IMR-90 (cell line): Measurements from ENCODE around the gene PAFAH1B2. TPM values are rescaled to one million over a fixed set of nuclear protein-coding genes. Genes with fewer than 3 reads are reported as not detected.

Experiments
- ATAC-seq: fragments of 200-7000 bp; cut with Tn5 transposase; 2 replicates; pipeline ENCODE4 v1.9.1; 2020; ENCODE audit warnings: low read depth, mild to moderate bottlenecking, moderate library complexity
- BruUV-seq: library from RNA; stranded (reverse); fragments of 400-500 nt; replicated peaks from 2 replicates; lab custom pipeline; 2021; lab: Mats Ljungman, UMichigan
- CTCF ChIA-PET: fragments of 300-600 bp; formaldehyde crosslinking; extraction: SDS; loops from one replicate; lab custom pipeline; 2021; ENCODE audit warnings: antibody characterized with exemption; lab: Yijun Ruan, JAX
- POLR2A ChIA-PET: fragments of 300-600 bp; sonication (Branson Sonifier 250); formaldehyde crosslinking; loops from one replicate; lab custom pipeline; 2022; ENCODE audit warnings: antibody characterized with exemption; ENCODE audit not compliant: unreplicated experiment; lab: Charles Lee
- DNase-seq: peaks from one replicate; pipeline ENCODE4 v3.0.0; 2013
- H2AFZ ChIP-seq: replicated peaks from 2 replicates; pipeline ENCODE3; 2013; ENCODE audit warnings: low read length, mild to moderate bottlenecking; ENCODE audit not compliant: poor library complexity
- H2AK5ac ChIP-seq: 2 replicates; pipeline ENCODE4 v1.6.1; 2013; ENCODE audit warnings: low read depth, low read length, inconsistent platforms
- H2AK9ac ChIP-seq: replicated peaks from 2 replicates; pipeline ENCODE3; 2013; ENCODE audit warnings: mild to moderate bottlenecking, low read depth, low read length, moderate library complexity; ENCODE audit not compliant: poor library complexity
- H2BK120ac ChIP-seq: 2 replicates; pipeline ENCODE4 v1.6.1; 2013; ENCODE audit warnings: low read depth, low read length, inconsistent platforms
- H2BK15ac ChIP-seq: 3 replicates; pipeline ENCODE4 v1.6.1; 2013; ENCODE audit warnings: low read depth, low read length, inconsistent platforms
- H2BK20ac ChIP-seq: 2 replicates; pipeline ENCODE4 v1.6.1; 2013; ENCODE audit warnings: low read depth, mild to moderate bottlenecking, inconsistent platforms, low read length, moderate library complexity
- H2BK5ac ChIP-seq: 2 replicates; pipeline ENCODE4 v1.6.1; 2013; ENCODE audit warnings: mild to moderate bottlenecking, low read depth, low read length, inconsistent platforms; ENCODE audit not compliant: poor library complexity, severe bottlenecking
- H3K14ac ChIP-seq: replicated peaks from 2 replicates; pipeline ENCODE4 v1.6.1; 2013; ENCODE audit warnings: low read depth, low read length, inconsistent platforms
- H3K18ac ChIP-seq: 2 replicates; pipeline ENCODE4 v1.6.1; 2013; ENCODE audit warnings: low read depth, low read length, control low read depth
- H3K23ac ChIP-seq: 2 replicates; pipeline ENCODE4 v1.6.1; 2013; ENCODE audit warnings: low read depth, low read length, inconsistent platforms
- H3K27ac ChIP-seq: 2 replicates; pipeline ENCODE4 v1.5.1; 2013; ENCODE audit warnings: mild to moderate bottlenecking, control low read depth, low read length; ENCODE audit not compliant: insufficient read depth
- H3K27me3 ChIP-seq: 2 replicates; pipeline ENCODE4 v1.6.1; 2013; ENCODE audit warnings: low read length; ENCODE audit not compliant: control insufficient read depth, insufficient read depth
- H3K36me3 ChIP-seq: 2 replicates; pipeline ENCODE4 v1.6.1; 2013; ENCODE audit warnings: low read length, mixed read lengths; ENCODE audit not compliant: control insufficient read depth, insufficient read depth
- H3K4ac ChIP-seq: 2 replicates; pipeline ENCODE4 v1.6.1; 2013; ENCODE audit warnings: low read depth, low read length, inconsistent platforms
- H3K4me1 ChIP-seq: 2 replicates; pipeline ENCODE4 v1.6.1; 2013; ENCODE audit warnings: low read length, mixed read lengths; ENCODE audit not compliant: control insufficient read depth, insufficient read depth
- H3K4me2 ChIP-seq: 2 replicates; pipeline ENCODE4 v1.6.1; 2013; ENCODE audit warnings: low read depth, mild to moderate bottlenecking, control low read depth, low read length, moderate library complexity
- H3K4me3 ChIP-seq: 2 replicates; pipeline ENCODE4 v1.5.1; 2013; ENCODE audit warnings: low read depth, mild to moderate bottlenecking, control low read depth, low read length, moderate library complexity; ENCODE audit not compliant: insufficient read depth
- H3K56ac ChIP-seq: 2 replicates; pipeline ENCODE4 v1.6.1; 2013; ENCODE audit warnings: low read length, inconsistent platforms; ENCODE audit not compliant: insufficient read depth; ENCODE audit errors: extremely low read depth
- H3K79me1 ChIP-seq, 2 experiments: 2 replicates each; pipeline ENCODE4 v1.6.1; 2013; ENCODE audit warnings: low read length in 2 of 2, inconsistent platforms in 1 of 2, low read depth in 1 of 2
- H3K9ac ChIP-seq: 2 replicates; pipeline ENCODE4 v1.6.1; 2013; ENCODE audit warnings: low read depth, low read length, control low read depth
- H3K9me1 ChIP-seq: 2 replicates; pipeline ENCODE4 v1.6.1; 2013; ENCODE audit warnings: low read length, inconsistent platforms; ENCODE audit not compliant: insufficient read depth
- H3K9me3 ChIP-seq: 2 replicates; pipeline ENCODE4 v1.6.1; 2013; ENCODE audit warnings: low read length; ENCODE audit not compliant: control insufficient read depth, insufficient read depth
- H4K20me1 ChIP-seq: 2 replicates; pipeline ENCODE4 v1.6.1; 2013; ENCODE audit warnings: low read length, inconsistent platforms; ENCODE audit not compliant: insufficient read depth
- H4K5ac ChIP-seq: 2 replicates; pipeline ENCODE4 v1.6.1; 2013; ENCODE audit warnings: mild to moderate bottlenecking, low read depth, low read length, control low read depth
- H4K8ac ChIP-seq, 2 experiments: 2 replicates each; pipeline ENCODE4 v1.6.1; 2013; ENCODE audit warnings: low read depth in 2 of 2, low read length in 2 of 2, control low read depth in 1 of 2, inconsistent platforms in 1 of 2
- H4K91ac ChIP-seq: 2 replicates; pipeline ENCODE4 v1.6.1; 2013; ENCODE audit warnings: low read depth, low read length, inconsistent platforms; ENCODE audit not compliant: insufficient read depth
- CTCF ChIP-seq: conservative IDR thresholded peaks from 2 replicates; pipeline ENCODE4 v1.5.1; 2012; ENCODE audit warnings: mild to moderate bottlenecking, low read depth, low read length, improper control_type of control experiment
- MAFK ChIP-seq: IDR thresholded peaks from 2 replicates; pipeline ENCODE4 v1.6.1; 2012; ENCODE audit warnings: low read depth, low read length, improper control_type of control experiment
- RCOR1 ChIP-seq: IDR thresholded peaks from 2 replicates; pipeline ENCODE4 v1.6.1; 2012; ENCODE audit warnings: mild to moderate bottlenecking, low read length, improper control_type of control experiment; ENCODE audit not compliant: insufficient replicate concordance
- SMC3 ChIP-seq: fragments of 150-350 bp; IDR thresholded peaks from 2 replicates; pipeline ENCODE4 v1.6.1; 2016; ENCODE audit warnings: low read depth, mild to moderate bottlenecking, antibody characterized with exemption, low read length, moderate library complexity
- WGBS, 2 experiments: methylation state at CpG; one replicate each; pipeline versions ENCODE4 v1.1.5 to v1.1.7; 2013; ENCODE audit warnings: missing lambda C conversion rate in 2 of 2; ENCODE audit not compliant: insufficient read length in 1 of 2; ENCODE audit errors: extremely low coverage in 2 of 2; 5-methylcytosine and 5-hydroxymethylcytosine counted together
- dilution Hi-C: fragments of 300-500 bp; cut with HindIII; formaldehyde crosslinking; loops from one replicate; pipeline ENCODE4 v1.14.3; 2018; ENCODE audit warnings: low sequenced_read_pairs; ENCODE audit not compliant: unreplicated experiment
- in situ Hi-C: fragments of 300-500 bp; cut with MboI; formaldehyde crosslinking; loops from 3 replicates; pipeline ENCODE4 v1.14.3; 2019; ENCODE audit warnings: low sequenced_read_pairs, inconsistent platforms, mixed read lengths
- intact Hi-C: fragments of 100-400 bp; cut with micrococcal nuclease; formaldehyde crosslinking; loops from 2 replicates; pipeline ENCODE4 v1.10.0; 2022
- polyA plus RNA-seq, 3 experiments: library from polyadenylated mRNA; depleted of rRNA; stranded (reverse); fragments of >200 nt; gene quantifications; 2 replicates each; pipeline ENCODE4 v1.2.3, GENCODE V29; 2012; ENCODE audit warnings: low replicate concordance in 1 of 3
- total RNA-seq: library from RNA; depleted of rRNA; stranded (reverse); fragments of >200 nt; gene quantifications from 2 replicates; pipeline ENCODE4 v1.2.3, GENCODE V29; 2012

PAFAH1B2 gene
- total and polyA plus RNA-seq, 2 of the 4 experiments (the other 2 are of a cell fraction): 29.8 to 280 TPM

GRCh38 chr11:117143390-117143789 is 697 bp upstream of the PAFAH1B2 start:
- peak overlapping the region; percentile 80; the same call in 1 of the 2 replicates for H3K23ac ChIP-seq
- peak overlapping the region; percentile 96; the same call in 1 of the 3 replicates for H2BK15ac ChIP-seq
- H4K91ac ChIP-seq: no peak overlapping the region; the same call in 1 of the 2 replicates
- H3K9me1 ChIP-seq: peaks cover 4% of the 10 kb centered on the region
- no peak overlapping the region for H4K5ac ChIP-seq
- no peak overlapping the region; the same call in 1 of the 2 replicates for H3K56ac ChIP-seq
- H3K4me3 ChIP-seq: peak overlapping the region; percentile 73
- peaks cover 39% of the 10 kb centered on the region for H4K20me1 ChIP-seq
- H2BK20ac ChIP-seq: no peak overlapping the region
- no peak for TF ChIP-seq SMC3
- TF ChIP-seq MAFK: no peak
- TF ChIP-seq CTCF: no peak
- no peak for TF ChIP-seq RCOR1
- H2AK9ac ChIP-seq: no peak overlapping the region
- H3K4ac ChIP-seq: peak overlapping the region; percentile 94; the same call in 1 of the 2 replicates
- intact Hi-C loops (no loop called here), dilution Hi-C loops (no loop called here), in situ Hi-C loops (no loop called here)
- peak; percentile 33 for ATAC-seq
- H3K36me3 ChIP-seq: peaks cover 8% of the 10 kb centered on the region
- no peak overlapping the region for H2BK120ac ChIP-seq
- H3K4me1 ChIP-seq: peaks cover 2% of the 10 kb centered on the region; the same call in 1 of the 2 replicates
- H3K18ac ChIP-seq: no peak overlapping the region; the same call in 1 of the 2 replicates
- no peak overlapping the region; the same call in 1 of the 2 replicates for H3K9ac ChIP-seq
- no peaks in the 10 kb centered on the region for H3K27me3 ChIP-seq
- peak overlapping the region; percentile 100 for H2AFZ ChIP-seq
- H2AK5ac ChIP-seq: no peak overlapping the region
- POLR2A ChIA-PET: interaction anchor here (0.7 to 1.8 kb wide), 2 partner anchors 35 to 53 kb away, joined by 7 to 14 read pairs; partner anchors contain the start of gene SIDT2
- peak overlapping the region; percentile 92 for H3K4me2 ChIP-seq
- peak overlapping the region; percentile 92 for H2BK5ac ChIP-seq
- peaks cover 0 to 28% of the 10 kb centered on the region in 2 experiments; a peak in 1 of 4 replicates for H3K79me1 ChIP-seq
- BruUV-seq: no TSS peak
- no peak overlapping the region for H3K27ac ChIP-seq
- CTCF ChIA-PET: interaction anchor here (1.1 kb wide), 1 partner anchor 352 kb away, joined by 4 read pairs; the partner anchor contains the start of gene APOA5
- peak overlapping the region; percentile 73 to 98 for H4K8ac ChIP-seq
- H3K9me3 ChIP-seq: no peaks in the 10 kb centered on the region
- no CpG with 5 or more reads among the region's 5 CpGs for WGBS, 2 experiments
- DNase-seq: peak; percentile 59
- H3K14ac ChIP-seq: peak overlapping the region; percentile 88
